ENCODE results near the gene HMX1. TPM values are rescaled to one million over a fixed set of nuclear protein-coding genes. Genes with fewer than 3 reads are reported as not detected.

HMX1 gene
- total and polyA plus RNA-seq, 2 experiments from 2014 or later = 0.69 TPM; not detected in 1

GRCh38 chr4:8830056-8830455 is 41.6 kb downstream of the HMX1 start:
- no peak for ATAC-seq
- no peak for TF ChIP-seq EZH2phosphoT487 (IDR thresholded peaks at IDR 0.05; ENCODE audit: unreplicated experiment)
- TF ChIP-seq, protein P1, sequence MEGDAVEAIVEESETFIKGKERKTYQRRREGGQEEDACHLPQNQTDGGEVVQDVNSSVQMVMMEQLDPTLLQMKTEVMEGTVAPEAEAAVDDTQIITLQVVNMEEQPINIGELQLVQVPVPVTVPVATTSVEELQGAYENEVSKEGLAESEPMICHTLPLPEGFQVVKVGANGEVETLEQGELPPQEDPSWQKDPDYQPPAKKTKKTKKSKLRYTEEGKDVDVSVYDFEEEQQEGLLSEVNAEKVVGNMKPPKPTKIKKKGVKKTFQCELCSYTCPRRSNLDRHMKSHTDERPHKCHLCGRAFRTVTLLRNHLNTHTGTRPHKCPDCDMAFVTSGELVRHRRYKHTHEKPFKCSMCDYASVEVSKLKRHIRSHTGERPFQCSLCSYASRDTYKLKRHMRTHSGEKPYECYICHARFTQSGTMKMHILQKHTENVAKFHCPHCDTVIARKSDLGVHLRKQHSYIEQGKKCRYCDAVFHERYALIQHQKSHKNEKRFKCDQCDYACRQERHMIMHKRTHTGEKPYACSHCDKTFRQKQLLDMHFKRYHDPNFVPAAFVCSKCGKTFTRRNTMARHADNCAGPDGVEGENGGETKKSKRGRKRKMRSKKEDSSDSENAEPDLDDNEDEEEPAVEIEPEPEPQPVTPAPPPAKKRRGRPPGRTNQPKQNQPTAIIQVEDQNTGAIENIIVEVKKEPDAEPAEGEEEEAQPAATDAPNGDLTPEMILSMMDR (conservative IDR thresholded peaks at IDR 0.05; ENCODE audit: low read depth in 2 of 2) = no peak
- no peak for TF ChIP-seq CREB1 (CRISPR knock-in tag; IDR thresholded peaks at IDR 0.05; ENCODE audit: low read depth)
- TF ChIP-seq ZNF331 (CRISPR knock-in tag; IDR thresholded peaks at IDR 0.05; ENCODE audit: low read depth) = no peak
- no peak for TF ChIP-seq REST (IDR thresholded peaks at IDR 0.05; ENCODE audit: unreplicated experiment)
- TF ChIP-seq POLR2AphosphoS5 (IDR thresholded peaks at IDR 0.05; ENCODE audit: low read depth) = no peak
- TF ChIP-seq ZNF114 (CRISPR knock-in tag; IDR thresholded peaks at IDR 0.05) = no peak
- TF ChIP-seq, protein P2, sequence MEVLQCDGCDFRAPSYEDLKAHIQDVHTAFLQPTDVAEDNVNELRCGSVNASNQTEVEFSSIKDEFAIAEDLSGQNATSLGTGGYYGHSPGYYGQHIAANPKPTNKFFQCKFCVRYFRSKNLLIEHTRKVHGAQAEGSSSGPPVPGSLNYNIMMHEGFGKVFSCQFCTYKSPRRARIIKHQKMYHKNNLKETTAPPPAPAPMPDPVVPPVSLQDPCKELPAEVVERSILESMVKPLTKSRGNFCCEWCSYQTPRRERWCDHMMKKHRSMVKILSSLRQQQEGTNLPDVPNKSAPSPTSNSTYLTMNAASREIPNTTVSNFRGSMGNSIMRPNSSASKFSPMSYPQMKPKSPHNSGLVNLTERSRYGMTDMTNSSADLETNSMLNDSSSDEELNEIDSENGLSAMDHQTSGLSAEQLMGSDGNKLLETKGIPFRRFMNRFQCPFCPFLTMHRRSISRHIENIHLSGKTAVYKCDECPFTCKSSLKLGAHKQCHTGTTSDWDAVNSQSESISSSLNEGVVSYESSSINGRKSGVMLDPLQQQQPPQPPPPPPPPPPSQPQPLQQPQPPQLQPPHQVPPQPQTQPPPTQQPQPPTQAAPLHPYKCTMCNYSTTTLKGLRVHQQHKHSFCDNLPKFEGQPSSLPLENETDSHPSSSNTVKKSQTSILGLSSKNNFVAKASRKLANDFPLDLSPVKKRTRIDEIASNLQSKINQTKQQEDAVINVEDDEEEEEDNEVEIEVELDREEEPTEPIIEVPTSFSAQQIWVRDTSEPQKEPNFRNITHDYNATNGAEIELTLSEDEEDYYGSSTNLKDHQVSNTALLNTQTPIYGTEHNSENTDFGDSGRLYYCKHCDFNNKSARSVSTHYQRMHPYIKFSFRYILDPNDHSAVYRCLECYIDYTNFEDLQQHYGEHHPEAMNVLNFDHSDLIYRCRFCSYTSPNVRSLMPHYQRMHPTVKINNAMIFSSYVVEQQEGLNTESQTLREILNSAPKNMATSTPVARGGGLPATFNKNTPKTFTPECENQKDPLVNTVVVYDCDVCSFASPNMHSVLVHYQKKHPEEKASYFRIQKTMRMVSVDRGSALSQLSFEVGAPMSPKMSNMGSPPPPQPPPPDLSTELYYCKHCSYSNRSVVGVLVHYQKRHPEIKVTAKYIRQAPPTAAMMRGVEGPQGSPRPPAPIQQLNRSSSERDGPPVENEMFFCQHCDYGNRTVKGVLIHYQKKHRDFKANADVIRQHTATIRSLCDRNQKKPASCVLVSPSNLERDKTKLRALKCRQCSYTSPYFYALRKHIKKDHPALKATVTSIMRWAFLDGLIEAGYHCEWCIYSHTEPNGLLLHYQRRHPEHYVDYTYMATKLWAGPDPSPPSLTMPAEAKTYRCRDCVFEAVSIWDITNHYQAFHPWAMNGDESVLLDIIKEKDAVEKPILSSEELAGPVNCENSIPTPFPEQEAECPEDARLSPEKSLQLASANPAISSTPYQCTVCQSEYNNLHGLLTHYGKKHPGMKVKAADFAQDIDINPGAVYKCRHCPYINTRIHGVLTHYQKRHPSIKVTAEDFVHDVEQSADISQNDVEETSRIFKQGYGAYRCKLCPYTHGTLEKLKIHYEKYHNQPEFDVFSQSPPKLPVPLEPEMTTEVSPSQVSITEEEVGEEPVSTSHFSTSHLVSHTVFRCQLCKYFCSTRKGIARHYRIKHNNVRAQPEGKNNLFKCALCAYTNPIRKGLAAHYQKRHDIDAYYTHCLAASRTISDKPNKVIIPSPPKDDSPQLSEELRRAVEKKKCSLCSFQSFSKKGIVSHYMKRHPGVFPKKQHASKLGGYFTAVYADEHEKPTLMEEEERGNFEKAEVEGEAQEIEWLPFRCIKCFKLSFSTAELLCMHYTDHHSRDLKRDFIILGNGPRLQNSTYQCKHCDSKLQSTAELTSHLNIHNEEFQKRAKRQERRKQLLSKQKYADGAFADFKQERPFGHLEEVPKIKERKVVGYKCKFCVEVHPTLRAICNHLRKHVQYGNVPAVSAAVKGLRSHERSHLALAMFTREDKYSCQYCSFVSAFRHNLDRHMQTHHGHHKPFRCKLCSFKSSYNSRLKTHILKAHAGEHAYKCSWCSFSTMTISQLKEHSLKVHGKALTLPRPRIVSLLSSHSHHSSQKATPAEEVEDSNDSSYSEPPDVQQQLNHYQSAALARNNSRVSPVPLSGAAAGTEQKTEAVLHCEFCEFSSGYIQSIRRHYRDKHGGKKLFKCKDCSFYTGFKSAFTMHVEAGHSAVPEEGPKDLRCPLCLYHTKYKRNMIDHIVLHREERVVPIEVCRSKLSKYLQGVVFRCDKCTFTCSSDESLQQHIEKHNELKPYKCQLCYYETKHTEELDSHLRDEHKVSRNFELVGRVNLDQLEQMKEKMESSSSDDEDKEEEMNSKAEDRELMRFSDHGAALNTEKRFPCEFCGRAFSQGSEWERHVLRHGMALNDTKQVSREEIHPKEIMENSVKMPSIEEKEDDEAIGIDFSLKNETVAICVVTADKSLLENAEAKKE (CRISPR knock-in tag; IDR thresholded peaks at IDR 0.05) = no peak
- no peak for TF ChIP-seq JUNB (IDR thresholded peaks at IDR 0.05; ENCODE audit: unreplicated experiment)
- no peak for TF ChIP-seq EZH2 (IDR thresholded peaks at IDR 0.05; ENCODE audit: low read depth, unreplicated experiment)
- TF ChIP-seq STAT1 (IDR thresholded peaks at IDR 0.05; ENCODE audit: unreplicated experiment) = no peak
- TF ChIP-seq, protein P3, sequence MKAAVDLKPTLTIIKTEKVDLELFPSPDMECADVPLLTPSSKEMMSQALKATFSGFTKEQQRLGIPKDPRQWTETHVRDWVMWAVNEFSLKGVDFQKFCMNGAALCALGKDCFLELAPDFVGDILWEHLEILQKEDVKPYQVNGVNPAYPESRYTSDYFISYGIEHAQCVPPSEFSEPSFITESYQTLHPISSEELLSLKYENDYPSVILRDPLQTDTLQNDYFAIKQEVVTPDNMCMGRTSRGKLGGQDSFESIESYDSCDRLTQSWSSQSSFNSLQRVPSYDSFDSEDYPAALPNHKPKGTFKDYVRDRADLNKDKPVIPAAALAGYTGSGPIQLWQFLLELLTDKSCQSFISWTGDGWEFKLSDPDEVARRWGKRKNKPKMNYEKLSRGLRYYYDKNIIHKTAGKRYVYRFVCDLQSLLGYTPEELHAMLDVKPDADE (IDR thresholded peaks at IDR 0.05) = no peak
- no peak for TF ChIP-seq NANOG (IDR thresholded peaks at IDR 0.05; ENCODE audit: borderline replicate concordance)

More at GRCh38 chr4:8830056-8830455, 41.6 kb downstream of the HMX1 start:
- no peak overlapping the region for H2AFZ ChIP-seq
- no peaks in the 10 kb centered on the region for H3K27me3 ChIP-seq (ENCODE audit: insufficient read depth)
- H4K20me1 ChIP-seq (replicated peaks; ENCODE audit: insufficient read depth) = no peaks in the 10 kb centered on the region
- H3K79me2 ChIP-seq (replicated peaks; ENCODE audit: insufficient read depth) = no peaks in the 10 kb centered on the region
- no peak overlapping the region for H3K4me2 ChIP-seq
- H3K4me3 ChIP-seq = no peak overlapping the region
- Mint-ChIP-seq H3K27ac (no peak overlapping the region), H3K4me1 (no peaks in the 10 kb centered on the region), H3K9me3 (peaks cover 9% of the 10 kb centered on the region; the same call in 2 of the 3 replicates), H3K36me3 (ENCODE audit: low read depth) (no peaks in the 10 kb centered on the region), H3K4me3 (no peak overlapping the region), H3K27me3 (ENCODE audit: insufficient read depth, low read depth, poor library complexity) (peaks cover 6% of the 10 kb centered on the region)
- H3K27ac ChIP-seq (ENCODE audit: low read depth) = no peak overlapping the region
- H3F3A ChIP-seq (replicated peaks; ENCODE audit: low read depth) = no peaks in the 10 kb centered on the region
- no peaks in the 10 kb centered on the region for H3K4me1 ChIP-seq (ENCODE audit: insufficient read depth)
- no peaks in the 10 kb centered on the region for H3K36me3 ChIP-seq (ENCODE audit: insufficient read depth)
- no peaks in the 10 kb centered on the region for H3K9me2 ChIP-seq (ENCODE audit: insufficient read depth)
- DNase-seq (ENCODE audit: low spot score) = no peak
